ENCODE measurements around the gene RAB24.
"Not testable (repeated sequence)": the region's sequence is repeated elsewhere in the genome, so short reads cannot be mapped to it uniquely, and the experiment has no call there.

RAB24 gene

DNA sequence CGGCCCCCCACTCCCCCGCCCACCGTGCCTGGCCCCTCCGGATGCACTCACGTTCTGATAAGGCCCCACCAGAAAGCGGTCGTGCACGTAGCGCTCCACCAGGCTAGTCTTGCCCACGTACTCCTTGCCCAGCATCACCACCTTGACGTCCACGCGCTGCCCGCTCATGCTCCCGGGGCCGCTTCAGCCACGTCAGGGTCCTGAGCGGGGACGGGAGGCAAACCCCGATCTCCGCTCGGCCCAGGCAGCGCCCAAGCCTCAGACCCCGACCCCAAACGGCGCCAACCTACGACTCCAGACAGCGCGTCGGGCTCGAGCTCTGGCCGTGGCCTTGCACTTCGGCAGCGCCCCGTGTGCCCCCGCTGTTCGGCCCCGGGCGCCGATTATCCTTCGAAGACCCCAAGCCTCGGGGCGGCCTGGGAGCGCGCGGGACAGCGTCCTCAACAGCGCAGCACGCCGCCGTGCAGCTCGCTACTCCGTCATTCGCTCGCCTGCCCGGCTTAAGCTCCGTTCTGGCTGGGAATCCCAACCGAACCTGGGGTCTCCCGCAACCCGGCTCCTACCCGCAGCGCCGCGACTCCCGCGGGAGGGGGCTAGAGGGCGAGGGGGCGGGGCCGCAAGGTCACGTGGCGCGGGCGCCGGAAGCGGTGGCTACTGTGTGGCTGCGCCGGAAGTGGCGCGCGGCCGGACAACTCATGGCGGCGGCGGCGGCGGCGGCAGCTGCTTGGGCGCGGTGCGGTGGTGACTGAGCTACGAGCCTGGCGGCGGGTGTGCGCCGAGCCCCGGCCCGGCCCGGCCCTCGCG, at the start of gene RAB24, which contains the start of gene PRELID1:
Gene RAB24, minus strand, starts transcription at position 599 of the 804 bp plus-strand sequence. Its CDS starts 431 bp downstream, at position 168.
Gene PRELID1, plus strand, starts transcription at position 679 of the 804 bp plus-strand sequence. CDS start 187 bp downstream, outside the sequence.
- peak; percentile 94 for DNase-seq

- no peak for DNase-seq
Observed at GRCh38 chr5:177353093-177353492, 49.6 kb upstream of the RAB24 start.

- peak; percentile 98 for DNase-seq
Observed at GRCh38 chr5:177351392-177352329, 48.1 kb upstream of the RAB24 start, which contains the start of gene LMAN2. Gene LMAN2 (minus strand): TSS chr5:177351668. CDS start chr5:177351647, 21 bp downstream.

DNA sequence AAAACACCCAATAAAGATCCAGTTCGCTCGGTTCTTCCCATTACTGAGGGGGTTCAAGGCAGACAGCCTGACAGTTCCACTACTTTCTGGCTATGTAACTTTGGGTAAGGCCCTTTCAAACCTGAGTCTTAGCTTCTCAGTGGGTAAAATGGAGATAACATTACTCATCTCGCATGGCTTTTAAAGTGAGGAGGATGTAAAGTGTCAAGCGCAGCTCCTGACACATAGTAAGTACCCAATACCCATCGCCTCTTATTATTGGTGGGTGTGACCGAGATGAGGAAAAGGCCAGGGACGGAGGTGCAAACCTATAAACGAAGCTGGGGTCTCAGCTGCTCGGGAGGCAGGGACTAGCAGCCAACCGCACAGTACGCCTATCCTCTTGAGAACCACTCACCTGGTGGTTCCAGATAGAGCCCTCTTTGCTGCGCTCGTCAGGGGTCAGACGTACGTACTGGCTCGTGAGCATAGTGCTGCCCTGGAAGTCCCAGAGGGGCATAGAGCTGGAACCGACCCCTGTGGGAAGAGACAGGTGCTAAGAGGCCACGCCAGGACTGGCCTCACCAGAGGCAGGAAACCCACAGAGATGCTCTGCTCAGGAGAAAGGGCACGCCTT, 47.4 kb upstream of the RAB24 start:
- DNase-seq = no peak

DNA sequence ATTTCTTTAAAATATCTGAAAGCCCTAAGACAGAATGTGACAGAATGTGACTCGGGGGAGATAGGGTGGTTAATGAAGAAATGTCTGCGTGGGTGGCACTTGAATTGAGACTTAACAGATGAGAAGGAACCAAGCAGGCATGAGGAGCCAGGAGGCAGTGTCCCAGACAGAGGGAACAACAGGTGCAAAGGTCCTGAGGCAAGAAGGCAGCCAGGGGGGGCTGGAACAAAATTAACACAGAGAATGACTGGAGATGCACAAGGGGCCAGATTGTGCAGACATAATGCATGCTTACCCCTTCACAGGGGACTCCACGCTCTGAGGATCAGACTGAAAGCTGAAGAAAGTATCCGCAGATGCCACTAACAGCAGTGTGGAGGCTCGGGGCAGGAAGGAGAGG, 46.2 kb upstream of the RAB24 start:
- DNase-seq = no peak

DNA sequence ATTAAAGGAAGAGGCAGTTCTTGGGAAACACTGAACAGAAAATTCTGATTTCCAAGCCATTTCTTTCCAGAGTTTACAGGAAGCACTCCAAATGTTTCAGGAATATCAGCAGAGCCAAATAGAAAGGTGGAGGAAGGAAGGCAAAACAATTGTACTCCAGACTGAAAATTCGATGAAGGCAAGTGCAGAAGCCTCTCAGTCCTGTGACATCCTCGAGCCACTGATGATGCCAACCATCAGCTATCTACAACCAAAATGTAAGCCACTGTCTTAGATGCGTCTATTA, 45.8 kb upstream of the RAB24 start:
- no peak for DNase-seq

GRCh38 chr5:177347699-177348098, 44.2 kb upstream of the RAB24 start:
- DNase-seq = no peak

GRCh38 chr5:177346820-177347219, 43.3 kb upstream of the RAB24 start:
- DNase-seq = no peak

- no peak for DNase-seq
Observed at GRCh38 chr5:177344891-177345290, 41.4 kb upstream of the RAB24 start.

- DNase-seq = no peak
Observed at GRCh38 chr5:177343777-177344176, 40.3 kb upstream of the RAB24 start.

DNA sequence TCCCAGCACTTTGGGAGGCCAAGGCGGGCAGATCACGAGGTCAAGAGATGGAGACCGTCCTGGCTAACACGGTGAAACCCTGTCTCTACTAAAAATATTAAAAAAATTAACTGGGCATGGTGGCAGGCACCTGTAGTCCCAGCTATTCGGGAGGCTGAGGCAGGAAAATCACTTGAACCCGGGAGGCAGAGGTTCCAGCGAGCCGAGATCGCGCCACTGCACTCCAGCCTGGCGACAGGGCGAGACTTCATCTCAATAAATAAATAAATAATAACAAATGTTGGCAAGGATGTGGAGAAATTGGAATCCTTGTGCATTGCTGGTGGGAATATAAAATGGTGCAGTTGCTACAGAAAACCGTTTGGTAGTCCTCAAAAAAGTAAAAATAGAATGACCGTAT, 39.5 kb upstream of the RAB24 start:
- DNase-seq = not testable (repeated sequence)

GRCh38 chr5:177339107-177339638, 35.7 kb upstream of the RAB24 start:
- no peak for DNase-seq

- DNase-seq = no peak
Observed at GRCh38 chr5:177338251-177339106, 35.0 kb upstream of the RAB24 start.

- no peak for DNase-seq
Observed at GRCh38 chr5:177336603-177337494, 33.3 kb upstream of the RAB24 start.

- no peak for DNase-seq
Observed at GRCh38 chr5:177336112-177336511, 32.6 kb upstream of the RAB24 start.

- no peak for DNase-seq
Observed at GRCh38 chr5:177335701-177336065, 32.2 kb upstream of the RAB24 start.

GRCh38 chr5:177334781-177335700, 31.5 kb upstream of the RAB24 start:
- no peak for DNase-seq

DNA sequence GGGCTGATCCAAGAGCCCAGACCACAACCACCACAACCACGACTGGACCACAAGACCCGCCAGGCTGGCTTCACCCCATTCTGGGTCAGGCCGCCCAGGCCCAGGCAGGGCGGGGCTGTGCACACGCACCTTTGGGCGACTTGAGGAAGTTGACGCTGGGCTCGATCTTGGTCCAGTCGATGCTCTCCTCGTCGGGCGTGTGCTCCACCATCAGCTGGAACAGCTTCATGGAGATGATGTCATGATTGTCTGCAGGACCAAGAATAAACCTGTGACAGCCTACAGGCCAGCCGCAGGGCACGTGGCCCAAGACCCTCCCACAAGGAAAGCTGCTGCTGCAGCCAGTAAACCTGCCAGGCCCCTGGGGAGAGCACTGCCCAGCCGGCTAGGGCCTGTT, 30.6 kb upstream of the RAB24 start:
- no peak for DNase-seq

DNA sequence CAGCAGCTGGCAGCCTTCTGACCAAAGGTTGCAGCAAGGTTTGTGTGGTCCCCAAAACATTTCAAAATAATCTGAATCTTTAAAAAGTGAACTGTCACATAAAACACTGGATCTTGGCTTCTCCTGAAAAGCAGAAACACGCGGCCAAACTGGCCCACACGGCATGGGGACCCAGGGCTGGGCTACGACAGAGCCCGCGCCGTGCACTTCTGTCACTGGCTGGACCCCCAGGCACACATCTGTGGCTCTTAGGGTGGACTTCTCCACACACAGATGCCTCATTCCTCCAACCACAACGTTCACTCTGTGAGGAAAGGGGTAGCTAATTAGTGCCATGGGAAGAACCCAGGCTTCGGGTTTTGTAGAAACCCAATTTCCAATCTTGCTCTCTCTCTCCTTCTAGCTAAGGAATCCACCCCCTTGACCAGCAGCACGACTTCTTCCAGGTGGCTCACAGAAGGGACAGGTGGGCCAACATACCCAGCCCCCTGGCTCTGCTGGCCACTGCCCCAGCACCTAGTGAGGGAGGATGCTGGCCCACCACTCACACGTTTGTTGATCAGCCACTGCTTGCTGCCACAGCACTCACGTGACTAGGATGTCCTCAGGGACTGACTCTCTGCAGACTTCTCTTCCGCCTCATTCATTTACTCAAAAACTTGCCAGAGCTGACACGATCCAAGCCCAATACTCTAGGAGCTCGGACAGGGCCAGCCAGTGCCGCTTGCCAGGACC, 30.1 kb upstream of the RAB24 start:
- DNase-seq = no peak

All from activated CD8-positive, alpha-beta memory T cell treated with anti-CD3 and anti-CD28 coated beads for 24 hours (primary cell).